HuH-7.5 (cell line): ENCODE results near the gene USH2A.
A peak's percentile ranks its signal among the peaks of the same experiment; 100 is the strongest.

Source experiments
- DNase-seq: peaks from one replicate; pipeline ENCODE4 v3.0.0; 2011; ENCODE audit warnings: low spot score

Gene USH2A

GRCh38 chr1:215926670-215927069, 496.6 kb downstream of the USH2A start:
- no peak for DNase-seq

GRCh38 chr1:215923129-215923824, 500.0 kb downstream of the USH2A start:
- DNase-seq, result no peak

- DNase-seq, result no peak
Observed at GRCh38 chr1:215911406-215911968, 511.8 kb downstream of the USH2A start.

GRCh38 chr1:215905493-215906115, 517.6 kb downstream of the USH2A start:
- no peak for DNase-seq

GRCh38 chr1:215900684-215901083, 522.6 kb downstream of the USH2A start:
- DNase-seq, result no peak

- no peak for DNase-seq
Observed at GRCh38 chr1:215899901-215900300, 523.3 kb downstream of the USH2A start.

GRCh38 chr1:215895893-215896292, 527.4 kb downstream of the USH2A start:
- DNase-seq, result no peak

GRCh38 chr1:215895276-215895675, 528.0 kb downstream of the USH2A start:
- no peak for DNase-seq

- no peak for DNase-seq
Observed at GRCh38 chr1:215894617-215895016, 528.6 kb downstream of the USH2A start.

- DNase-seq, result no peak
Observed at GRCh38 chr1:215891266-215892057, 531.8 kb downstream of the USH2A start.

- DNase-seq, result no peak
Observed at GRCh38 chr1:215890438-215890837, 532.8 kb downstream of the USH2A start.

GRCh38 chr1:215889871-215890270, 533.4 kb downstream of the USH2A start:
- DNase-seq, result no peak

GRCh38 chr1:215888159-215888558, 535.1 kb downstream of the USH2A start:
- DNase-seq, result no peak

- DNase-seq, result no peak
Observed at GRCh38 chr1:215887627-215888026, 535.6 kb downstream of the USH2A start.

- no peak for DNase-seq
Observed at GRCh38 chr1:215883004-215883403, 540.2 kb downstream of the USH2A start.

GRCh38 chr1:215878843-215879242, 544.4 kb downstream of the USH2A start:
- DNase-seq, result no peak

- DNase-seq, result no peak
Observed at GRCh38 chr1:215878128-215878527, 545.1 kb downstream of the USH2A start.

- no peak for DNase-seq
Observed at GRCh38 chr1:215877452-215877951, 545.7 kb downstream of the USH2A start.

- no peak for DNase-seq
Observed at GRCh38 chr1:215875712-215876111, 547.5 kb downstream of the USH2A start.

GRCh38 chr1:215875236-215875635, 548.0 kb downstream of the USH2A start:
- DNase-seq, result no peak

GRCh38 chr1:215872658-215873057, 550.6 kb downstream of the USH2A start:
- DNase-seq, result no peak

- no peak for DNase-seq
Observed at GRCh38 chr1:215868500-215868899, 554.7 kb downstream of the USH2A start.

- peak; percentile 14 for DNase-seq
Observed at GRCh38 chr1:215865060-215865459, 558.2 kb downstream of the USH2A start.
